Stimulated activated CD8-positive, alpha-beta memory T cell treated with anti-CD3 and anti-CD28 coated beads, Interleukin-7, amount 100 ng/mL, for 24 hours (primary cell): Measurements from ENCODE around the gene BMP6.

ENCODE experiments used
- DNase-seq: peaks from one replicate; pipeline ENCODE4 v3.0.0-alpha.2; 2020; ENCODE audit warnings: low read depth

BMP6 gene

GRCh38 chr6:7906741-7907140, 180.8 kb downstream of the BMP6 start:
- no peak for DNase-seq

DNA sequence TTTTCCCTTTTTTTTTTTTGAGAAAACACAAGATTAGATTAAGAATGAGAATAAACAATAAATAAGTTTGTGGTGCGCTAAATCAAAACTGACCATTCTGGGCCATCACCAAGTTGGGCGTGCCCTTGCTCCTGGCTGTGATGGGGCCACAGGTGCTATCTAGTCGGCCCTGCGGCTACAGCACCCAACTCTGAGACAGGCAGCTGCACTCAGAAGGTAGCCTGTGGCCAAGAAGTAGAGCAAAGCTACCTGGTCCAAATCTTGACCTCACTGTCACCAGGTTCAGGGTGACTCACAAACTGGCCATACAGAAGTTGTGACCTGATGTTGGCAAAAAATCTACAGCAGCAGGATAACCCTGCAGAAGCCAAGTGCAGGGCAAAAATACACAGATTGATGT, 181.3 kb downstream of the BMP6 start:
- no peak for DNase-seq

DNA sequence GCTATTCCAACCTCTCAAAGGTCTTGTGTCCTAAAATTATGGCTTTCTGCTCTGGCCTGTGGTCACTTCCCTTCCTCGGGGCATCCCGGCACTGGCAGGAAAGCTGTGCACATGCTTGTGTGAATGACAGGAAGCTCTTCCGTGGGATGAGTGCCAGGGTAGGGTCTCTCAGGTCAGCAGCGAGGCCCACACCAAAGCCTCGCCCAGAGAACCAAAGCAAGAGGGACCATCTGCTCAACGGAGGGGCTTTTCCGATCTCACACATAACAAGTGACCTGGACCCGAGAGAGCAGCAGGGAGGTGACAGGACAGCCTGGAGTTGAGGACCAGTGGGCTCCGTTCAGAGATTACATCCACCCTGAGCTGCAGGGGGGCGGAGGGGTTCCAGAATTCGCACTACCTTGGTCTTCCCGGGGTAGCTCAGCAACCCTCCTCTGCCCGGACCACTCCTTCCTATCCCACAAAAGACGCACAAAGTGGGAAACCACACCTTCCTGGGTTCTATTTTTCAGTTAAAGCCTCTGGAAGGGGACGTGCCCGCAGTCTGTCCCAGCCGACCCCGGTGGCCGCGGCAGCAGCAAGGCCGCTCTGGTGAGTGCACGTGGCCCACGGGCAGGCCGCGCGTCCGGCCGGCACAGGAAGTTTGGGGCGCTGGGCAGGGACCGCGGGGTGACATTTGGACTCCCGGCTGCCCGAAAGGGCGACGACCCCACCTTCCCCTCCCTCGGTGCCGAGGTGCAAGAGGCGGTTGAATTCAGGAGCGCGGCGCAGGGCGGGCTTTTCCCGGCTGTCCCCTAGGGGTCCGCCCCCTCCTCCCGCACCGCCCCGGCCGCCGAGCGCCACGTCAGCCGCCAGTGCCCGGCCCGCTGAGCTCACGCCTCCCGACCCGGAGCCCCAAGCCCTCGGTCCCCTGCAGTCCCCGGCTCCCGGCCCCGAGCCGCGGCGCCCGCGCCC, 183.7 kb downstream of the BMP6 start:
- peak; percentile 18 for DNase-seq

GRCh38 chr6:7910298-7910653, 184.4 kb downstream of the BMP6 start:
- DNase-seq = no peak

DNA sequence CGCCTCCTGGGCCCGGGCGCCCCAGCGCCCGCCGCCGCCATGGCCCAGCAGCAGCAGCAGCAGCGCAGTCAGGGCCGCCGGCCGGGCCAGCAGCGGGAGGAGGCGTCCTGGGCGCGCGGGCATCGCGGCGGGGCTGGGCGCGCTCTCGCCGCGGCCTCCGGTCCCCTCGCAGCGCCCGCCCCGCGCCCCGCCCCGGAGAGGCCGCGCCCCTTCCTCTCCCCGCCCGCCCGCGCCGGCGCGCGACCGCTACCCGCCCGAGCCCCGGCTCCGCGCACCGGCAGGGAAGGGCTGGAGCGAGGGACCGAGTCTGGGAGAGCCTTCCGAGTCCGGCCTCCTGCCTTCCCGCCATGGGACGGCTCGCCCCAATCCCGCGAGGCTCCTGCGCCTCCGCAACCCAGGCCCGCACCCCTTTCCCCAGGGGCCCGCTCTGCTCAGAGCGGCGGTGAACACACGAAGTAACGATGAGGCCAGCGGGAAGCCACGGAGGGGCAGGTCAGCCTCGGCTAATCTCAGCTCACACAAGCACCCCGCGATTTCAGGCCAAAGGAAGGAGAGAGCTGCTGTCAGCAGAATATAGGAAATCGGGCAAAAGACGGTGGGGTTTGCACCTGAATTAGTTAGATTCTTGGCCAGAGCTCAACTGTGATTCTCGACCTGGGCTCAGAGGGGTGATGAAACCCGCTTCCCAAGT, 184.9 kb downstream of the BMP6 start, which contains the start of gene TXNDC5:
Gene TXNDC5, minus strand, starts transcription at position 135 of the 691 bp plus-strand sequence. Its CDS starts 12 bp downstream, at position 123.
- peak; percentile 48 for DNase-seq

- DNase-seq = no peak
Measured at GRCh38 chr6:7911345-7911725, 185.4 kb downstream of the BMP6 start.

DNA sequence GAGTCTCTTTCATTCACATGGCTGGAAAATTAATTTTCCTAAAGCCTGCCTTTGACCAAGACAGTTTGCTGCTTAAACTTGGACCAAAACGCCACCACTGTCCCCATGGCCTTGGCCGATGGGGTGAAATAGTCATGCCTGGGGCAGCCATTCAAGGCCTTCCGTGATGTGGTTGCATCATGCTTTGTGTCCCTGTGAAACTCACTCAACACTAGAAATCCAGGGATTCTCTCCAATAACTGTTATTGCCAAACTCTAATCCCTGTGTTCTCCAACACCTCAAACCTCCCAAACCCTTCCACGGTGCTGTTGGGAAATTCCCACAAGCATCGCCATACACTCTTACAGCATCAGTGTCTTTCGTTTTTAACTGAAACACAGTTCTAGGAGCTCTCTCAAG, 186.1 kb downstream of the BMP6 start:
- no peak for DNase-seq

- no peak for DNase-seq
Measured at GRCh38 chr6:7912736-7913517, 187.0 kb downstream of the BMP6 start.

- no peak for DNase-seq
Measured at GRCh38 chr6:7914311-7914710, 188.4 kb downstream of the BMP6 start.

DNA sequence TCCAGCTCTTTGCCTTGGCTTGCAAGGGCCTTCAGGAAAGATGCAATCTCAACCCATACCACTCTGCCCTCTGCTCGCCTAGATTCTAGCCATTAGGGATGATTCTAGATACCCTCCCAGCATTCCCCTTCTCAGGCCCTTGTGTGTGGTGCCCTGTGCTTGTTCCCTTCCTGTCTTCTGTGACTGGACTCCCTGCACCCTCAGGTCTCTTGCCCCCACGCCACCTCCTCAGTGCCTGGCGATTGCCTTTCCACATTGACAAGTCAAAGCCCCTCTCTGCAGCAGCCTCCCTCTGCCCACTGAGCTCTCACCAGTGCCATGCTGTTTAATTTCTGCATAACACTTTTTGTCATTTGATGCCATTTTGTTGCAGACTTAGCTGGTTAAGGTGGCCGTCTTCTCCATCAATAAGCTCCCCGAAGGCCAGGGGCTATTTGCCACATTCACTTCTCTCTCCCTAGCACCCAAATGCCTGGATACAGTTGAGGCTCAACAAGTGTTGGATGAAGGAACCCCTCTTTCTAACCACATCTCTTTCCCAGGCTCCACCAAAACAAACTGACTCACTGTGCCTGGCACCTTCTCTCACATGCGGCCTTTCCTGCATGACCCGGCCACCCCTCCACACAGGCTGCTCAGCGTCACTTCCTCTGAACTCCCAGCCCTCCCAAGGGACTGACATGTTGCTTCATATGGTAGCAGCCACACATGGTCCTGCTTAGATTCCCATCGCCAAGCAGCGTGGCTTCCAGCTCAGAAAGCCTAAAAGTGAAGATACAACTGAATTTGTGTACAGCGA, 189.3 kb downstream of the BMP6 start:
- DNase-seq = no peak

DNA sequence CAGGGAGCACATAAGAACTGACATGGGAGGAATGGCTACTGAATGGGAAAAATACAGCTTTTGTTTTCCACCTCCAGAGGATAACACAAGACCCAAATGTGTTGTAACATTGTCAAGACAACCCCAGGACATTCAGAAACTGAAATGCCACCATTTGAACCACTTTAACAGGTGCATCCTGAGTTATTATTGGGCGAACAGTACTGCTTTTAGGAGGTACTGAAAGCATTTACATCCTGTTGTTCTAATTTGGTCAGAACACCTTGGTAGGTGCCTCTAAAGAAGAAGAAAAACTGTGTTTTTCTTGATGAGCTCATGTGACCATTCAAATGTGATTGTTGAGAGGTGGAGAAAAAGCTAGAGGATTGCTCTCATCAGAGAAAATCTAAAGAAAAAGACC, 191.1 kb downstream of the BMP6 start:
- DNase-seq = no peak

DNA sequence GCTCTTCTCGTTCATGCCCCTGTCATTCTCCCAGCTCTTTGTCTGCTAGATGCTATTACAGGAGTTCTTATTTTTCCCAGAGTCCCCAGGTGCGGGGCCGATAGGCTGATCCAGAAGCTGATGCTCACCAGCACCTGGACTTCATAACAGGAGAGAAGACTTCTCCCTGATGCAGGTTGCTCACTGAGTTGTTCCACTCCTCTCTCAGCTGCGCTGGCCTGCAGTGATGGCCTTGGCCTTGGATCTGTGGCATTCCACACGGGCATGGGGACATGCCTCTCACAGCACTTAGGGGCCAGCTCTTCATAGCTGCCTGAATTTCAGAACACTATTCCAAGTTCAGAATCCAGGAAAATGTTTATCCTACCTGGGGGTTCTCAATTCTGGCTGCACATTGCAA, 191.8 kb downstream of the BMP6 start:
- no peak for DNase-seq

GRCh38 chr6:7918403-7918802, 192.5 kb downstream of the BMP6 start:
- no peak for DNase-seq

- DNase-seq = no peak
Measured at GRCh38 chr6:7919871-7920270, 194.0 kb downstream of the BMP6 start.

DNA sequence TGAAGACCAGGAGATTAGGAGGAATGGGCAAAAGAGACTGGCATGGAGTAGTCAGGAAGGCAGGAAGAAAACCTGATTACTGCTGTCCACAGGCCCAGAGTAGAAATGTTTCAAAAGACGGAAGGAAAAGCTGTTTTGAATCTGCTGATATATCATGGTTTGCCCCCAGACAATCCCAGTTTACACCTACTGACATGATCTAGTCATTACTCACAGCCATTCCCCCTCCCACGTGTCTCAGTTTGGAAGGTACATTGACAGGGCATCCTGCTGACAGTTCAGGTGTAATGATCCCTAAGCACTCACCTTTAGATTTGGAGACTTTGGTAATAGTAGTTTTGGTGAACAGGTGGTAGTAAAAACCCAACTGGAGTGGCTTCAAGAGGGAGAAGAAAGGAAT, 194.5 kb downstream of the BMP6 start:
- DNase-seq = no peak

GRCh38 chr6:7921046-7921445, 195.1 kb downstream of the BMP6 start:
- DNase-seq = no peak

DNA sequence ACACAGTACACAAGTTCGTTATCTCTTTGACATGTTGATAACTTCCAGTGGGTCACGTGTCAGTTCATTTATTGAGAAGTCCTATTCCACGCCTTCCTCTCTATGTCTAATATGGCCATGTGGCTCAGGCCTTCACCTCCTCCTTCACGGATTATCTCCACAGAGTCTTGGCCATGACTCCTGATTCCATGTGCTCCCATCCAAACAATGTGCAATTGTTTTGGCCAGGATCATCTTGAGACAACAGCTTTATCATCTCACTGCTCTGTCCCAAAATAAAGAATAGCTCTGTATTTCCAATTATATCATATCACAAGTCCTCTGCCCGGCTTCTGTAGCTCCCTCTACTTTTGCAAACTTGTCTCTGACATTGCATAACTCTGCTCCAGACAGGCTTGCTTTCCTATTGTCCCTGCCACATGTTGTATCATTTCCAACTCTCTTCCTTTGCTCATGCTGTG, 195.8 kb downstream of the BMP6 start:
- DNase-seq = no peak

GRCh38 chr6:7922596-7922995, 196.7 kb downstream of the BMP6 start:
- no peak for DNase-seq

DNA sequence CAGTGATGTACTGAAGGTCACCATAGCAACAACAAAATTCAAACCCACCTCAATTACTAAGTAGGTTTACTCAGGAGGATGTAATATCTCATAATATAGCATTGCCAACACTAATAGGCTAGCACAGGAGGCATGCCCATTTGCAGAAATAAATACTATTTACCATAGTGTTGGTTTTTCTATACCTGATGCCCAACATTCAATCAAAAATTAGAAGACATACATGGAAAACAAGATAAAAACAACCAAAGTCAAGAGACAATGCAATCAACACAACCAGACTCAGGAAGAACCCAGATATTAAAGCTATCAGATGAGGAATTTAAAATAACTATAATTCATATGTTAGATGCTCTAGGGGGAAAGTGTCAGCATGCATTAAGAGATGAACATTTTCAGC, 199.0 kb downstream of the BMP6 start:
- no peak for DNase-seq
